HG02610 (cell line): ENCODE data around the gene CUTA.
A peak's percentile ranks its signal among the peaks of the same experiment; 100 is the strongest.

Source experiments
- ATAC-seq: cut with Tn5 transposase; IDR thresholded peaks from one replicate; pipeline ENCODE4 v1.9.1; 2021; ENCODE audit warnings: mild to moderate bottlenecking, moderate library complexity; ENCODE audit not compliant: unreplicated experiment

Gene CUTA

GRCh38 chr6:33417903-33418689 is at the start of gene CUTA:
TSS of gene CUTA (minus strand) at chr6:33418107. CDS start at chr6:33418000, 107 bp downstream.
- ATAC-seq, result peak; percentile 78

GRCh38 chr6:33467091-33467490 is 49.2 kb upstream of the CUTA start:
- no peak for ATAC-seq

GRCh38 chr6:33466075-33466735 is 48.3 kb upstream of the CUTA start:
- no peak for ATAC-seq

DNA sequence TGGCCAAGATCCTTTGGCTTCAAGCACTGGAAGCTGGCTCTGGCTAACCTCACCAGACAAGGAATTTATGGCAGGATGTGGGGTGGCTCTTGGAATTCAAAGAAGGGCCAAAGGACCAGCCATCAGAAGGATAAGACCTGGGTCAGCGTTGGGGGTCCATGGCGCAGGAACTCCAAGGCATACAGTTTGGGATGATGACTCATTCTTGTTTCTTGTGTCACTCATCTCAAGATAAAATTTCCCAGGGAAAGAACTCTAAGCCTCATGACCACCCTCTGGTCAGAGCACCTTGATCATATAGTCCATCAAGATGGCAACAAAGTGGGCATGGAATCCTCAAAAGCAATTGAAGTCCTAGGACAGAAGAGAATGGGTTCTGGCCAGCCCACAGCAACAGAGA is 41.3 kb upstream of the CUTA start:
- ATAC-seq, result no peak

DNA sequence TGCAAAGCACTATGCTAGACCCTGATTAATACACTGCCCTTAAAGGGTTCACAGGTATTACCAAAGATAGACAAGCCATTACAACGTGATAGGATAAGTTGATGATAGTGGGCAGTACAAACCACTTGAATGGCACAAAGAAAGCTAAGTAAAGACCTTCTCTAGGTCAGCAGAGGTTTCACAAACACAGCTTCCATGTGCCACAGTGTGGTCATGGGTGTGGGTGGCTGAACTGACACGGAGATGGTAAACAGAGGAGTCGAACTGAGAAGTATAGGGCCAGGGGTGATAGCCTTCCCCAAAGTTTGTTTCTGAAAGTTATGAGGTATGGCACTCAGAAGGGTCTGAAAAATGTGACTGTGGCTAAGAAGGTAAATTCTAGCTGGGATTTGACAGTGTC is 40.8 kb upstream of the CUTA start:
- no peak for ATAC-seq

DNA sequence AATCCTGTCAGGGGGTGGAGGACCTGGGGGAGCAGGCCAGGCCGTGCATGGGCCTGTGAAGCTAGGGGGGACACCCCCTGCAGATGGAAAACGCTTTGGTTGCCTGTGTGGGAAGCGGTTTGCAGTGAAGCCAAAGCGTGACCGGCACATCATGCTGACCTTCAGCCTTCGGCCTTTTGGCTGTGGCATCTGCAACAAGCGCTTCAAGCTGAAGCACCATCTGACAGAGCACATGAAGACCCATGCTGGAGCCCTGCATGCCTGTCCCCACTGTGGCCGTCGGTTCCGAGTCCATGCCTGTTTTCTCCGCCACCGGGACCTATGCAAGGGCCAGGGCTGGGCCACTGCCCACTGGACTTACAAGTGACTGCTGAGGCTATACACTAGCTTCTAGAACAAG is 38.2 kb upstream of the CUTA start:
- no peak for ATAC-seq

DNA sequence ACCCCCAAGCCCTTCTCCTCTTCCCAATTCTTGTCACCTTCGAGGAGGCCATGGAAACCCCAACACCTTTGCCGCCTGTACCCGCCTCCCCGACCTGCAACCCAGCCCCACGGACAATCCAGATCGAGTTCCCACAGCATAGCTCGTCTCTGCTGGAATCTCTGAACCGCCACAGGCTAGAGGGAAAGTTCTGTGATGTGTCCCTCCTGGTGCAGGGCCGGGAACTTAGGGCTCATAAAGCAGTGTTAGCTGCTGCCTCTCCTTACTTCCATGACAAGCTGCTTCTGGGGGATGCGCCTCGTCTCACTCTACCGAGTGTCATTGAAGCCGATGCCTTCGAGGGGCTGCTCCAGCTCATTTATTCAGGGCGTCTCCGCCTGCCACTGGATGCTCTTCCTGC is 37.1 kb upstream of the CUTA start:
- no peak for ATAC-seq

DNA sequence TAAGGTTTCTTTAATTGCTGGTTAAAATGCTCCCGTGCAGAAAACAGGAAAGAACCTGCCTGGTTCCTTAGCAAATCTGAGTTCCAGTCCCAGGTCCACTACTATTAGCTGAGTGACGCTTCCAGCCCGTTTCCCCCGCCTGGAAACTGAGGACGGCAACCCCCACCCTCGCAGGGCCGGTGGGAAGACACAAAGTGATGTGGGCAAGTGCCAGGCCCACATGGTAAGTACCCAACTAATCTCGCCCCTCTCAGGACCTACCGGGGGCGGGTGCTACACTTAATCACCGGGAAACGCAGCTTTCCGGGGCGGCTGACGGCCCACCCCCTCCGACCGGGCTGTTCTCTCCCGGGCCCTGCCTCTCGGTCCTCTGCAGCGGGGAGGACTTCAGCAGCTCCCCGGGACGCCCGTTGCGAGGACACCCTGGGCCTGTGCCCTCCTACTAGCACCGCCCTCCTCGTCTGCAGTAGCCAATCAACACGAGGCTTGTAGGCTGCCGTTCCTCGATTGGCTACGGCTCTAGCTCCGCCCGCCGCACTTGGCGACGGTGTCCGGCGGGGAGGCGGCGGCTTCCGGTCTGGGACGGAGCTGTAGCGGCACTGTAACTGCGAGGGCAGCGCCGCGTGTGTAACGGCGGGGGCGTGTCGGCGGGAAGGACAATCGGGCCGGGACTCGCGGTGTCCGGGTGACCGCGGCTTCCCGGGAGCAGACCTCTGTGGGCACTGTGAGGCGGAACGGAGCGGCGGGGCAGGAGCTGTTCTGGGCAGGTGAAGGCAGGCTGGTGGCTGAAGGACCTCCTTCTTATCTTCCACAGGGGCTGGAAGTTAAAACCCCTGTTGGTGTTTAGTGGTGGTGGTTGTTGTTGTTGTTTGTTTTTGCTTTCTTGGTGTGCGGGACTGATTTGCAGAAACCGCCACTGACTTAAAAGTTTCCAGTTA is 36.4 kb upstream of the CUTA start, which contains the start of gene ZBTB9:
Gene ZBTB9 (plus strand): TSS at position 568 of the 938 bp plus-strand sequence. CDS start 525 bp downstream, outside the sequence.
- peak; percentile 99 for ATAC-seq

DNA sequence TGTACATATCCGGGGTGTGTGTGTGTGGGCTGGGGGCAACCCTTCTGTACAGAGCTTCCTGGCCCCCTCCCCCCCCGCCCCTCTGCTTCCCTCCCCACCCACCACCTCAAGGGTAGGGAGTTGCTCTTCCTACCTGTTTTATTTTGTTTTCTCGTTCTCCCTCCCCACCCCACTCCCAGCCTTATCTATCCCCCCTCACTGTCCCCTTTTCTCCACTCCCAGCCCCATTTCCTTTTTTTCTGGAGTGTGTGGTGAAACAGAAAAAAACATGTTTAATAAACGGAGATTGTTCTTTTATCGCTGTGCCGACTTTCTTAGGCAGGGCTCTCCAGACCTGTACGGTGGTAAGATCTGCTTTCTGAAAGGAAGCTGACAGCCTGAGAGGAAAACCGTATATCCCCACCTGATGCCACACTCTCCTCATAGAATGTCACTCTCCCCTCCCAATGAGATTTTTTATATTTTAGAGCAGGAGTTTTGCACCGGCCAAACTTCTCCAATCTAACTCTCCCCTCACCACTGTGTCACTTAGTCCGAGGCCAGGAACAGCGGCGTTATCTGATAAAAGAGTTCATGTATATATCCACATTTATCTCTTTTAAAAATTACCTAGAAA is 35.6 kb upstream of the CUTA start:
- ATAC-seq, result no peak

DNA sequence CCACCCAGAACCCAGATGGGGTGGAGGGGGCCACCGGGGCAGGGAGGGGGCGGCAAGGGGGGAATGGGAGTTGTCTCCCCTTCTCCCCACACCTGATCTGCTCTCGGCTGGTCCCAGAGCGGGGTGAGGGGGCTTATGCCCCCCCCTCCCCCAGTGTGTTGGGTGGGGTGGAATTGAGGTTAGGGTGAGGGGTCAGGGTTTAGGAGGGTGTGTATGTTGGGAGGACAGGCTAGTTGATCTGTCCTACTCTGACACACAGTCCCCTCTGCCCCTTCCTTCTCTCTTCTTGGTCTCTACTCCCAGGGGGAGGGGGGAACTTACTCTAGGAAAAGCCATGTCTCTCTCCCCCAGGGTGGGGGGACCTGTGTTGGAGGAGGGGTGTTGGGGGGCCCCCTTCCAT is 34.6 kb upstream of the CUTA start:
- no peak for ATAC-seq

DNA sequence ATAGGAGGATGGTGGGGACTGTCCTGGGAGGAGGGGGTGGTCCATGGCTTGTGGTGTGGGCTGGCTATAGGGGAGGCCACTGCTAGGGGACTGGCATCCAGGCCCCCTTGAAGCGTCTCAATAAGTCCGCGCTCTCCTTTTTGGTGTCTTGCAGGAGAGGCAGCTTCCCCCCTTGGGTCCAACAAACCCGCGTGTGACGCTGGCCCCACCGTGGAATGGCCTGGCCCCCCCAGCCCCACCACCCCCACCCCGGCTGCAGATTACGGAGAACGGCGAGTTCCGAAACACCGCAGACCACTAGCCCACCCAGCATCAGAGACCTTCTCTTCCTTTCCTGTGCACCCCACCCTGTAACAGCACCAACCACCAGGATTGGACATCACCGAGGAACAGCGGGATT is 33.7 kb upstream of the CUTA start:
- no peak for ATAC-seq

- ATAC-seq, result no peak
Measured at GRCh38 chr6:33450434-33450833, 32.5 kb upstream of the CUTA start.

DNA sequence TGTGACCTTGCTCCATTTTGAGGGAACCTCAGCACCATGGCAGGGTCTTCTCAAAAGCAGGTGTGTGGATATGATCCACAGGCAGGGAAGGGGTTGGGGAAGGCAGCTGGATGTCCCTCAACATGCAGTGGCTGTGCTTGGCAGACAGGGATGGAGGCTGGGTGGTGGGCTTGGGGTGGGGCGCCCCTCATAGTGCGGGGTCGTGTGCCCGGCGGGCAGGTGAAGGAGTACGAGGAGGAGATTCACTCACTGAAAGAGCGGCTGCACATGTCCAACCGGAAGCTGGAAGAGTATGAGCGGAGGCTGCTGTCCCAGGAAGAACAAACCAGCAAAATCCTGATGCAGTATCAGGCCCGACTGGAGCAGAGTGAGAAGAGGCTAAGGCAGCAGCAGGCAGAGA is 28.4 kb upstream of the CUTA start:
- ATAC-seq, result no peak

GRCh38 chr6:33445119-33445603 is 27.3 kb upstream of the CUTA start:
- ATAC-seq, result no peak

DNA sequence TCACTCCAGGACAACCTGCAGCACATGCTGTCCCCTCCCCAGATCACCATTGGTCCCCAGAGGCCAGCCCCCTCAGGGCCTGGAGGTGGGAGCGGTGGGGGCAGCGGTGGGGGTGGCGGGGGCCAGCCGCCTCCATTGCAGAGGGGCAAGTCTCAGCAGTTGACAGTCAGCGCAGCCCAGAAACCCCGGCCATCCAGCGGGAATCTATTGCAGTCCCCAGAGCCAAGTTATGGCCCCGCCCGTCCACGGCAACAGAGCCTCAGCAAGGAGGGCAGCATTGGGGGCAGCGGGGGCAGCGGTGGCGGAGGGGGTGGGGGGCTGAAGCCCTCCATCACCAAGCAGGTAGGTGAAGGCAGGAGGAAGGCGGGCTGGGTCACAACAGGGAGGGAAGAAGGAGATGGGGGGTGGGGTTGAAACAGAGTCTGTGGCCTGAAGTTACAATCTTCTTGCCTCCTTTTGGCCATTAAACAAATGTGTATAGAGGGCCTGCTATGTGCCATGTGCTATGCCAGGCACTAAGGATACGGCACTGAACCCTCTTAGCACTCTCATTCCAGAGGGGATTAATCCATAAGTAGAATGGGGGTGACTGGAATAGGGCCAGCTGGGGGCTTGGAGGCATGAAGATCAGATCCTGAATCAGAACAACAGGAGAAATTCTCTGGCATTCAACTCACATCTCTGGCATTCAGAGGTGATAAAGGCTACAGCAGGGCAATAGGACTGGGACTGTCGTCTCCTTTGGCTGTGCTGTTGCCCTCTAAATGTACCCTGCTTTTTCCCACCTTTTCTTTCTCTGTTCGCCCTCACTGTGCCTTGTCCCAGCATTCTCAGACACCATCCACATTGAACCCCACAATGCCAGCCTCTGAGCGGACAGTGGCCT is 26.0 kb upstream of the CUTA start:
- no peak for ATAC-seq

DNA sequence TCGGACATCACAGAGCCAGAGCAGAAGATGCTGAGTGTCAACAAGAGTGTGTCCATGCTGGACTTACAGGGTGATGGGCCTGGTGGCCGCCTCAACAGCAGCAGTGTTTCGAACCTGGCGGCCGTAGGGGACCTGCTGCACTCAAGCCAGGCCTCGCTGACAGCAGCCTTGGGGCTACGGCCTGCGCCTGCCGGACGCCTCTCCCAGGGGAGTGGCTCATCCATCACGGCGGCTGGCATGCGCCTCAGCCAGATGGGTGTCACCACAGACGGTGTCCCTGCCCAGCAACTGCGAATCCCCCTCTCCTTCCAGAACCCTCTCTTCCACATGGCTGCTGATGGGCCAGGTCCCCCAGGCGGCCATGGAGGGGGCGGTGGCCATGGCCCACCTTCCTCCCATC is 25.1 kb upstream of the CUTA start:
- ATAC-seq, result no peak

- ATAC-seq, result no peak
Measured at GRCh38 chr6:33442283-33442682, 24.4 kb upstream of the CUTA start.

DNA sequence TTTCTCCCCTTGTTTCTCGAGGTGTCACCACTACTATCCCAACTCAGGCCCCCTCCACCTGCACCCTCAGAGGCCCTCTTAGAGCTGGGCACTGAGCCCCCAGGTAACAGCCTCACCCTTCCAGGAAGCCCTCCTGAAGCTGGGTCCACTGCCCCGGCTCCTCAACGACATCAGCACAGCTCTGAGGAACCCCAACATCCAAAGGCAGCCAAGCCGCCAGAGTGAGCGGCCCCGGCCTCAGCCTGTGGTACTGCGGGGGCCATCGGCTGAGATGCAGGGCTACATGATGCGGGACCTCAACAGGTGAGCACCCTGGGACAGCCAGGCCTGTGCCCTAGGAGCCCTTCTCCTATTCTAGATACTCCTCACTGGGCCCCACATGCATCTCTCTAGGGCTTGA is 23.6 kb upstream of the CUTA start:
- ATAC-seq, result no peak

GRCh38 chr6:33440649-33441309 is 22.9 kb upstream of the CUTA start:
- no peak for ATAC-seq
